NCI-H82 treated with DMSO at 0.1 percent for 48 hours (cell line): ENCODE results near the gene KRT76.
"Not testable (repeated sequence)": the region's sequence is repeated elsewhere in the genome, so short reads cannot be mapped to it uniquely, and the experiment has no call there.

ENCODE experiments used
- DNase-seq: peaks from one replicate; lab custom pipeline; 2025; ENCODE audit not compliant: unreplicated experiment; lab: John Stamatoyannopoulos, UW

KRT76 gene

GRCh38 chr12:52797529-52797894, 20.4 kb upstream of the KRT76 start:
- DNase-seq: no peak

- no peak for DNase-seq
Measured at GRCh38 chr12:52796839-52797528, 19.8 kb upstream of the KRT76 start.

- DNase-seq: no peak
Measured at GRCh38 chr12:52796429-52796794, 19.3 kb upstream of the KRT76 start.

GRCh38 chr12:52795694-52796428, 18.7 kb upstream of the KRT76 start, which contains the start of gene KRT3:
Gene KRT3, minus strand, starts transcription at chr12:52796117. Its CDS starts 75 bp downstream, at chr12:52796042.
- no peak for DNase-seq

- DNase-seq: not testable (repeated sequence)
Measured at GRCh38 chr12:52795332-52795674, 18.2 kb upstream of the KRT76 start.

GRCh38 chr12:52794479-52795331, 17.6 kb upstream of the KRT76 start:
- peak; percentile 35 for DNase-seq

GRCh38 chr12:52792185-52793029, 15.3 kb upstream of the KRT76 start:
- no peak for DNase-seq

GRCh38 chr12:52791271-52792184, 14.4 kb upstream of the KRT76 start:
- DNase-seq: no peak

- DNase-seq: no peak
Measured at GRCh38 chr12:52790427-52791270, 13.5 kb upstream of the KRT76 start.

- DNase-seq: no peak
Measured at GRCh38 chr12:52789637-52790426, 12.7 kb upstream of the KRT76 start.

- DNase-seq: no peak
Measured at GRCh38 chr12:52788876-52789636, 11.9 kb upstream of the KRT76 start.

GRCh38 chr12:52788192-52788875, 11.2 kb upstream of the KRT76 start:
- no peak for DNase-seq

- no peak for DNase-seq
Measured at GRCh38 chr12:52787324-52788191, 10.4 kb upstream of the KRT76 start.

- DNase-seq: no peak
Measured at GRCh38 chr12:52784909-52785308, 7.8 kb upstream of the KRT76 start.

GRCh38 chr12:52783563-52784316, 6.6 kb upstream of the KRT76 start:
- no peak for DNase-seq
